Measurements from ENCODE around the gene DNAJB9. TPM values are rescaled to one million over a fixed set of nuclear protein-coding genes. Genes with fewer than 3 reads are reported as not detected.
"Not testable (repeated sequence)": the region's sequence is repeated elsewhere in the genome, so short reads cannot be mapped to it uniquely, and the experiment has no call there.

DNAJB9 gene
- 18.4 and 18.5 TPM in 2 replicates for total RNA-seq (2014; rRNA removed; shearing (Covaris generic))

DNA sequence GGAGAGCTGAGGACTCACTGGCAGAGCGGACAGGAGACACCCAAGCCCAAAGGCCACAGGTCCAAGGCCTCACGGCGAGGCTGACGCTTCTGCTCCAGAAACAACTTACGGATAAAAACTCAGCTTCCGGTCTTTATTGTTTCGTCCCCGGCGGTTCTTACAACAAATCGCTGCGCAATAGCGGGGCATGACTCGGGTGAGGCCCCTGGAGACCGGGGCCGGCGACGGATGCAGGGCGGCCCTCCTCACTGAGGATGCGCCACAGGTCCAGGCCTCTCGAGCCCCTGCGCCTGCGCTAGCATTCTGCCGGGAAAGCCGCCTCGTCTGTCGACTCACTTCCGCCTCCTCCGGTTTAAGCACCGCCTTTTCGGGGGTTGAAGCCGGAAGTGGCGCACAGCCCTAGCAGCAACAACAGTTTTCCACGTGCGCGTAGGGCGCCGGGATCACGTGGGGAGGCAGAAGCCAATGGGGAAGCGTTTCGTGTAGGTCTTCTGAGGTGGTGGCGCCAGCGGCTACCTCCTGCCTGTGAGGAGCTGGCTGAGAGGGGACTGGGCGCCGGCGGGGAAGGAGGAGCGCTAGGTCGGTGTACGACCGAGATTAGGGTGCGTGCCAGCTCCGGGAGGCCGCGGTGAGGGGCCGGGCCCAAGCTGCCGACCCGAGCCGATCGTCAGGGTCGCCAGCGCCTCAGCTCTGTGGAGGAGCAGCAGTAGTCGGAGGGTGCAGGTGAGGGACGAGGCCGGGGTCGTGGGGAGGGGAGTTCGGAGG, at the start of gene DNAJB9, which contains the start of gene THAP5:
Gene DNAJB9 (plus strand): TSS at position 494 of the 765 bp plus-strand sequence. CDS start 1,853 bp downstream, outside the sequence.
Gene THAP5 (minus strand): TSS at position 326 of the 765 bp plus-strand sequence. CDS start 137 bp downstream, at position 189.
- Histone ChIP-seq H3K4me3 (peak within 1 kb of the TSS; percentile 74), H3K27ac (peak within 1 kb of the TSS; percentile 94), H3K9me3 (replicated peaks) (no peaks in the 10 kb centered on the region), H3K27me3 (no peaks in the 10 kb centered on the region), H3K4me1 (peaks cover 4% of the 10 kb centered on the region; the same call in 1 of the 2 replicates), H3K36me3 (peaks cover 36% of the 10 kb centered on the region)
- peak; percentile 99 for DNase-seq

- H3K4me3 ChIP-seq = no peak overlapping the region
- no peaks in the 10 kb centered on the region for H3K27me3 ChIP-seq
- peaks cover 4% of the 10 kb centered on the region; the same call in 1 of the 2 replicates for H3K36me3 ChIP-seq
- no peak for DNase-seq
- H3K9me3 ChIP-seq (replicated peaks) = no peaks in the 10 kb centered on the region
- no peak overlapping the region for H3K27ac ChIP-seq
- H3K4me1 ChIP-seq = peaks cover 3% of the 10 kb centered on the region; the same call in 1 of the 2 replicates
Measured at GRCh38 chr7:108522780-108523179, 46.9 kb upstream of the DNAJB9 start.

- H3K9me3 ChIP-seq (replicated peaks) = no peaks in the 10 kb centered on the region
- peaks cover 3% of the 10 kb centered on the region; the same call in 1 of the 2 replicates for H3K4me1 ChIP-seq
- no peaks in the 10 kb centered on the region for H3K27me3 ChIP-seq
- H3K4me3 ChIP-seq = peak overlapping the region; percentile 77
- DNase-seq = peak; percentile 91 to 92
- H3K36me3 ChIP-seq = no peaks in the 10 kb centered on the region
- H3K27ac ChIP-seq = peak overlapping the region; percentile 70
Measured at GRCh38 chr7:108525327-108525984, 44.2 kb upstream of the DNAJB9 start.

DNA sequence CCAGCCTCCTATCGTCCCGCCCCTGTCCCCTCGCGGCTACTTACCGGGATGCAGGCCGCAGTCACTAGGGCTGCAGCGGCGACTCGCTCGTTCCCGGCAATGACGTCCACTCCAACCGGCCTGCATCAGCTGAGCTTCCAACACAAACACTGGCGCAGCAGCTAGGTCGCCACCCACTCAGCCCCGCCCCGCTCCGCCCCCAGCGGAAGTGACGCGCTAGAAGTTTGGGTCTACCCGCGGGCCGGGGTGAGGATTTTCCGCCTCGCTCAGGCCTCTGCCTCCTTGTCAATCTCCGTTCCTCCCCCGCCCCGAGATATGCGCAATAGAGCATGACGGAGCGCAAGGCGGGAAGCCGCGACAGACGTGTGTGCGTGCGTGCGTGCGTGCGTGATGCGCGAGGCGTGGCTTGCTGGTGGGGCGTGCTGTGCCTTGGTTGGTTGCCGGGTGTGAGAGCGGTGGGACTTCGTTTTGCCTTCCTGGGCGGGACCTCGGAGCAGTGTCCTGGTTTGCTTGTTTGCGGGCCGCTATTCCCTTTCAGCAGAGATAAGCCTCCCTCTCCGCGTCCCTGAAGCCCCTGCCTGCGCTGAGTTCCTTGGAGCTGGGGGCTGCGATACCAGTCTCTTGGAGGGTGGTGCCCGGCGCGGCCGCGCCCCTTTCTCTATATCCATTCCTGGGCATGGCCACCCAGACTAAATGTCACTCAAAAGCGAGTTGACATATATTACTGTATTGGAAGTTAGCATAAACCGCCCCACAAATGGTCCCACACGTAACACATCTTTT, 43.5 kb upstream of the DNAJB9 start, which contains the start of gene PNPLA8:
Gene PNPLA8 (minus strand): TSS at position 151 of the 783 bp plus-strand sequence. CDS start 10,644 bp downstream, outside the sequence.
- peaks cover 3% of the 10 kb centered on the region; the same call in 1 of the 2 replicates for H3K4me1 ChIP-seq
- no peaks in the 10 kb centered on the region for H3K27me3 ChIP-seq
- peak within 1 kb of the TSS; percentile 77 for H3K4me3 ChIP-seq
- H3K9me3 ChIP-seq (replicated peaks) = no peaks in the 10 kb centered on the region
- H3K36me3 ChIP-seq = no peaks in the 10 kb centered on the region
- peak within 1 kb of the TSS; percentile 70 for H3K27ac ChIP-seq
- DNase-seq = peak; percentile 99 to 100

DNA sequence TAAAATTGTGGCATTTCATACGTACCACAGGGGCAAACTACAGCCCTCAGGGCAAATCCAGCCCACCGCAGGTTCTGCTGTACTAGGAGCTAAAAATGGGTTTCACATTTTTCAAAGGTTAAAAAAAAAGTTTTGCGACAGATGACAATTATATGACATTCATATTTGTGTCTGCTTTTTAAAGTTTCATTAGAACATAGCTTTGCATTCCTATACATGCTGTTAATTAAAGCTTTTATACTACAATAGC, 43.0 kb upstream of the DNAJB9 start:
- Histone ChIP-seq H3K27ac (peak overlapping the region; percentile 70), H3K36me3 (no peaks in the 10 kb centered on the region), H3K4me3 (peak overlapping the region; percentile 77), H3K9me3 (replicated peaks) (no peaks in the 10 kb centered on the region), H3K27me3 (no peaks in the 10 kb centered on the region), H3K4me1 (peaks cover 3% of the 10 kb centered on the region; the same call in 1 of the 2 replicates)
- no peak for DNase-seq

DNA sequence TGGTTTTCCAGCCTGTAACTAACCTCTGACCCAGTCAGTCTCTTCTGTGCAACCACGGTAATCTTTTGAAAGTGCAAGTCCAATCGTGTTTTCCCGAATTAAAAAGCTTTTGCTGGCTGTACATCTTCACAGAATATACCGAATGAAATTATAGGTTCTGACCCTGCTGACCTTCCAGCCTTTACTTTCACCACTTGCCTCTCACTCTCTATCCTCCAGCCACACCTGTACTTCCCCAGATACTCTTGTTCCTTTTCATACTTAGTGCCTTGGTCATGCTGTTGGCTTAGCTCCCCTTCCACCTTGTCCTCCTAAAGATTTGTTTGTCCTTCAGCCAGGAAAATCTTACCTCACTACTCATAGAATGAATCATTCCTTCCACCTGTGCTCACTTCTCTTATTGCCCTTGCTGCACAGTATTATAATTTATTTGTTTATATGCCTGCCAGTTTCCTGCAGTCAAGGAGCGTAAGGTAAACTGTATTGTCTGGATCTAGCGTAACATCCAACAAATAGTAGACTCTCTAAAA, 41.4 kb upstream of the DNAJB9 start:
- Histone ChIP-seq H3K4me1 (peaks cover 3% of the 10 kb centered on the region; the same call in 1 of the 2 replicates), H3K9me3 (replicated peaks) (no peaks in the 10 kb centered on the region), H3K4me3 (no peak overlapping the region), H3K27ac (no peak overlapping the region), H3K36me3 (no peaks in the 10 kb centered on the region), H3K27me3 (no peaks in the 10 kb centered on the region)
- no peak for DNase-seq

DNA sequence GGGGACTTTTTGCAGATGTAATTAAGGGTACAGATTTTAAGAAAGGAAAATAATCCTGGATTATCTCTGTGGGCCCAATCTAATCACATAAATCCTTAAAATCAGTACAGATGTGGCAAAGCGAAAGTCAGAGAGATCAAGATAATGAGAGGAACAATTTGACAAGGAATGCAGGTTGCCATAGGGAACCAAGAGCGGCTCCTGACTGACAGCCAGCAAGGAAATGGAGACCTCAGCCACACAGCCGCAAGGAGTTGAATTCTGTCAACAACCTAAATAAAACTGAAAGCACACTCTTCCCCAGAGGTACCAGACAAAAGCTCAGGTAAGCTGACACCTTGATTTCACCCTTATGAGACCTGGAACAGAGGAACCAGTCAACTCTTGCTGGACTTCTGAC, 40.3 kb upstream of the DNAJB9 start:
- no peaks in the 10 kb centered on the region for H3K9me3 ChIP-seq (replicated peaks)
- no peak overlapping the region for H3K27ac ChIP-seq
- no peak for DNase-seq
- H3K4me3 ChIP-seq = no peak overlapping the region
- no peaks in the 10 kb centered on the region for H3K27me3 ChIP-seq
- H3K36me3 ChIP-seq = no peaks in the 10 kb centered on the region
- peaks cover 3% of the 10 kb centered on the region; the same call in 1 of the 2 replicates for H3K4me1 ChIP-seq

DNA sequence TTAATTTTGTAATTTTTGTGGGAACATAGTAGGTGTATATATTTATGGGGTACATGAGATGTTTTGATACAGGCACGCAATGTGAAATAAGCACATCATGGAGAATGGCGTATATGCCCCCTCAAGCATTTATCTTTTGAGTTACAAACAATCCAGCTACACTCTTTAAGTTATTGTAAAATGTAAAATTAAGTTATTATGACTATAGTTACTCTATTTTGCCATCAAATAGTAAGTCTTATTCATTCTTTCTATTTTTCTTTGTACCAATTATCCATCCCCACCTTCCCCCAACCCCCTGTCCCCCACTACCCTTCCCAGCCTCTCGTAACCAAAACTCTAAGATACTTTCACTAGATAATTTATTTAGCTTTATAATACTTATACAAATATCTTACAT, 36.0 kb upstream of the DNAJB9 start:
- Histone ChIP-seq H3K27ac (no peak overlapping the region), H3K9me3 (replicated peaks) (no peaks in the 10 kb centered on the region), H3K27me3 (no peaks in the 10 kb centered on the region), H3K36me3 (no peaks in the 10 kb centered on the region), H3K4me1 (no peaks in the 10 kb centered on the region), H3K4me3 (no peak overlapping the region)
- DNase-seq = no peak

GRCh38 chr7:108535257-108535656, 34.4 kb upstream of the DNAJB9 start:
- Histone ChIP-seq H3K27ac (no peak overlapping the region), H3K9me3 (replicated peaks) (no peaks in the 10 kb centered on the region), H3K27me3 (no peaks in the 10 kb centered on the region), H3K36me3 (no peaks in the 10 kb centered on the region), H3K4me1 (no peaks in the 10 kb centered on the region), H3K4me3 (no peak overlapping the region)
- no peak for DNase-seq

DNA sequence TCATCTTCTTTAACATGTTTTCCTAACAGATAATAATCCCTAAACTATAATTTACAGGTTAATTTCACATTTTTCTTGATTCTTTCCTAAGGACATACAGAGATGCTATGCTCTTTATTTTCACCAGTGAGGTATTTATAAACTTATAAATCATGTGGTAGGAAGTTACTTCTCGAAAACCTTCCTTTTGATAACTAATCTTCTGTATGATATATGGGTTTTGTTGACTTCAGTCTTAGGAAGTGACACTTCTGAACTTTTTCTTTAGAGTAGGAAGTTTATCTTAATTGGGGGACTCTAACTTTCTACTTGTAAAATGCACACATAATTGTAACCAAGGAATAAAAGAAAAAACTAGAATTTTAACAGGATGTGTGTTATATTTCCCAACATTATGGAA, 33.9 kb upstream of the DNAJB9 start:
- Histone ChIP-seq H3K9me3 (replicated peaks) (no peaks in the 10 kb centered on the region), H3K27ac (no peak overlapping the region), H3K36me3 (no peaks in the 10 kb centered on the region), H3K4me3 (no peak overlapping the region), H3K4me1 (no peaks in the 10 kb centered on the region), H3K27me3 (no peaks in the 10 kb centered on the region)
- no peak for DNase-seq

DNA sequence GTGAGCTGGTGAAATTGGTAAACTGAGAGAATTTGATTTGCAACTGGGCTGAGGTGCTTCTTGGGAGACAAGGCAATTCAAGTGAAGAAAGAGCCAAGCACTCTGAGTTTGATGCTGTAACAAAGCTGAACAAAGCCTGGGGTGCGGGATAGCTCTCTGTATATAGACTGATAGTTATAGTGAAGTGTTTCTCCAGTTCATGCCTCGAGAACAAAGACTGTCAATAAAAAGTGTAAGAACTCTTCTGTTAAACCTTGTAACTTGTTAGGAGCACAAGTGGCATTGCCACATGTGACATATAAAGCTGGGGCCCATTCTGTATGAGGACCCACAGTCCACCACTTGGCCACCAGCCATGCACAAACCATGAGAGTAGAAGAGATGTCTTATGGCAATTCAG, 32.4 kb upstream of the DNAJB9 start:
- no peaks in the 10 kb centered on the region for H3K36me3 ChIP-seq
- no peaks in the 10 kb centered on the region for H3K9me3 ChIP-seq (replicated peaks)
- no peak overlapping the region for H3K4me3 ChIP-seq
- no peak overlapping the region for H3K27ac ChIP-seq
- no peak for DNase-seq
- H3K27me3 ChIP-seq = no peaks in the 10 kb centered on the region
- H3K4me1 ChIP-seq = no peaks in the 10 kb centered on the region

- not testable (repeated sequence) for H3K4me1 ChIP-seq; H3K27me3 ChIP-seq; H3K9me3 ChIP-seq (replicated peaks); H3K4me3 ChIP-seq; H3K27ac ChIP-seq; H3K36me3 ChIP-seq
- peak; percentile 14 to 31 for DNase-seq
Measured at GRCh38 chr7:108538236-108538635, 31.4 kb upstream of the DNAJB9 start.

- not testable (repeated sequence) for H3K27me3 ChIP-seq; H3K9me3 ChIP-seq (replicated peaks); DNase-seq; H3K27ac ChIP-seq; H3K4me1 ChIP-seq; H3K36me3 ChIP-seq; H3K4me3 ChIP-seq
Measured at GRCh38 chr7:108538685-108539084, 31.0 kb upstream of the DNAJB9 start.

DNA sequence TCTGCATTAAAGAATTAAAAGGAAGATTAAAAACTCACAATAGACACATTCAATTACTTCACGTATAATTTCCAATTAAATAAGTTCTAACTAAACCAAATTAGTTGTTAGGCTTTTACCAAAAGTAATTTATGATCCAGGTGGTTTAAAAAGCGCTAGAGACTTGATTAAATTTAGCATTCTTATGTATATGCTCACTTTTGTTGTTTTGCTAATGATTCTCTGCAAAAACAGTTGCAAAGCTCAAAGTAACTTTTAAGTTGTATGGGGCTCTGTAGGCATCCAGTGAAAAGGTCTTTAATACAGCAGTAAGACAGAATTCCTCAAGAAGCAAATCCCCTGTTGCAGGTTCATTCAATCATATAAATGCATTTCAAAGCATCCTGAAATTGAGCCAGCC, 28.2 kb upstream of the DNAJB9 start:
- Histone ChIP-seq H3K36me3 (no peaks in the 10 kb centered on the region), H3K9me3 (replicated peaks) (no peaks in the 10 kb centered on the region), H3K27ac (no peak overlapping the region), H3K27me3 (no peaks in the 10 kb centered on the region), H3K4me1 (no peaks in the 10 kb centered on the region), H3K4me3 (no peak overlapping the region)
- DNase-seq = no peak

All from SJCRH30 (cell line).